ENCODE results near the gene NISCH. TPM values are rescaled to one million over a fixed set of nuclear protein-coding genes. Genes with fewer than 3 reads are reported as not detected.

NISCH gene
- total and polyA plus RNA-seq, 2 of the 8 experiments (the other 6 are each of a cell fraction or from before 2014, with no cell fraction given): 71.2 to 71.9 TPM

GRCh38 chr3:52463416-52463815, 8.0 kb downstream of the NISCH start:
- Histone ChIP-seq H2AFZ (ENCODE audit: low read length) (no peak overlapping the region), H3K36me3 (ENCODE audit: control insufficient read depth in 2 of 4, insufficient read depth in 4 of 4, low read length in 3 of 4) (peaks cover 10 to 51% (median 16%) of the 10 kb centered on the region in 4 experiments; a peak in 7 of 8 replicates)
- POLR2A ChIA-PET (ENCODE audit: partially characterized antibody): no interaction called here

More at GRCh38 chr3:52463416-52463815, 8.0 kb downstream of the NISCH start:
- H3K14ac ChIP-seq (ENCODE audit: insufficient read length): no peak overlapping the region
- H2BK15ac ChIP-seq (ENCODE audit: low read length): no peak overlapping the region
- H4K5ac ChIP-seq (ENCODE audit: insufficient read length, low read depth, low read length): no peak overlapping the region
- no peak overlapping the region for H3K4me3 ChIP-seq (ENCODE audit: extremely low read depth in 1 of 4, insufficient read depth in 2 of 4, low read depth in 3 of 4, low read length in 4 of 4)
- H4K20me1 ChIP-seq (replicated peaks in 1 of 2; ENCODE audit: control insufficient read depth in 1 of 2, insufficient read depth in 2 of 2, low read length in 2 of 2): peaks cover 0 to 9% of the 10 kb centered on the region in 2 experiments
- CTCF ChIA-PET (ENCODE audit: partially characterized antibody): interaction anchor here (1.1 kb wide), 1 partner anchor 15 kb away, joined by 3 read pairs; no protein-coding TSS in a partner anchor
- no peak overlapping the region for H2BK120ac ChIP-seq (replicated peaks; ENCODE audit: low read depth, low read length)
- H2AK5ac ChIP-seq (ENCODE audit: low read depth, low read length): no peak overlapping the region
- no peak overlapping the region for H3K23ac ChIP-seq (ENCODE audit: insufficient read length)
- no peak overlapping the region for H2BK5ac ChIP-seq (ENCODE audit: low read depth, low read length)
- H3K9ac ChIP-seq (replicated peaks in 1 of 4; ENCODE audit: extremely low read depth in 1 of 4, low read depth in 3 of 4, low read length in 3 of 4): no peak overlapping the region
- H4K8ac ChIP-seq (ENCODE audit: extremely low read depth, insufficient read depth, low read length): no peak overlapping the region
- no peaks in the 10 kb centered on the region for H3K27me3 ChIP-seq (replicated peaks in 1 of 4; ENCODE audit: control insufficient read depth in 3 of 4, extremely low read depth in 1 of 4, insufficient read depth in 3 of 4, low read length in 3 of 4)
- peaks cover 0 to 23% of the 10 kb centered on the region in 2 experiments; a peak in 1 of 4 replicates for H3K79me2 ChIP-seq (ENCODE audit: control insufficient read depth in 1 of 2, insufficient read depth in 2 of 2, low read length in 2 of 2)
- peaks cover 6% of the 10 kb centered on the region for H3K79me1 ChIP-seq (ENCODE audit: low read depth, low read length)
- H3K18ac ChIP-seq (ENCODE audit: extremely low read depth, low read length): no peak overlapping the region
- no peaks in the 10 kb centered on the region for H3K23me2 ChIP-seq (ENCODE audit: low read depth, low read length)
- no peak overlapping the region for H3K4me2 ChIP-seq (ENCODE audit: insufficient read depth in 1 of 2, low read depth in 2 of 2, low read length in 2 of 2)
- H3K56ac ChIP-seq (replicated peaks; ENCODE audit: insufficient read length, low read depth, low read length): no peak overlapping the region
- H3K27ac ChIP-seq (ENCODE audit: low read depth, low read length): no peak overlapping the region
- H2BK20ac ChIP-seq (ENCODE audit: low read length): no peak overlapping the region
- H3K4me1 ChIP-seq (replicated peaks in 1 of 4; ENCODE audit: control insufficient read depth in 3 of 4, insufficient read depth in 4 of 4, low read length in 3 of 4): no peaks in the 10 kb centered on the region; a peak in 1 of 7 replicates
- WGBS, 2 experiments (ENCODE audit: extremely low coverage in 1 of 2, insufficient coverage in 1 of 2, insufficient read length in 1 of 2, insufficient replicate concordance in 2 of 2, low coverage in 1 of 2, low lambda C conversion rate in 2 of 2, missing lambda C conversion rate in 1 of 2): 95% methylated on average over 5 of the region's 5 CpGs; no CpG with 5 or more reads in 1 of the 2 experiments
- H2BK12ac ChIP-seq (ENCODE audit: low read depth, low read length): no peak overlapping the region
- H4K91ac ChIP-seq (replicated peaks; ENCODE audit: insufficient read length, low read length): no peak overlapping the region
- H3K4ac ChIP-seq (replicated peaks; ENCODE audit: insufficient read length, low read depth, low read length): no peak overlapping the region
- DNase-seq (ENCODE audit: low read depth in 1 of 2, low spot score in 2 of 2): no peak
- TF ChIP-seq NANOG (IDR thresholded peaks at IDR 0.05; ENCODE audit: insufficient read depth, low read depth, low read length, poor library complexity, severe bottlenecking): no peak
- TF ChIP-seq RAD21 (IDR thresholded peaks at IDR 0.05 in 1 of 2, conservative IDR thresholded peaks at IDR 0.05 in 1 of 2; ENCODE audit: low read depth in 2 of 2, low read length in 2 of 2): no peak
- no peaks in the 10 kb centered on the region for H3K9me3 ChIP-seq (ENCODE audit: insufficient read depth in 2 of 2, low read depth in 1 of 2, low read length in 1 of 2)
- no peak for FAIRE-seq

Data from H1 (cell line).